ENCODE data around the gene RUSF1. TPM values are rescaled to one million over a fixed set of nuclear protein-coding genes. Genes with fewer than 3 reads are reported as not detected.

Gene RUSF1
- total RNA-seq, 1 donor from 2014 or later, result 34.5 TPM

- DNase-seq, result no peak
Measured at GRCh38 chr16:31467151-31467773, 40.9 kb downstream of the RUSF1 start.

- no peak for DNase-seq
Measured at GRCh38 chr16:31466381-31466841, 41.8 kb downstream of the RUSF1 start.

- no peak for DNase-seq
Measured at GRCh38 chr16:31465788-31466370, 42.3 kb downstream of the RUSF1 start.

- no peak for DNase-seq
Measured at GRCh38 chr16:31464781-31465260, 43.4 kb downstream of the RUSF1 start.

- no peak for DNase-seq
Measured at GRCh38 chr16:31464348-31464769, 43.8 kb downstream of the RUSF1 start.

GRCh38 chr16:31461921-31462804 lies 46.0 kb downstream of the RUSF1 start:
- no peak for DNase-seq

GRCh38 chr16:31461201-31461920 lies 46.8 kb downstream of the RUSF1 start:
- no peak for DNase-seq

GRCh38 chr16:31460582-31461002 lies 47.6 kb downstream of the RUSF1 start:
- no peak for DNase-seq

- peak; percentile 99 for DNase-seq
Measured at GRCh38 chr16:31459687-31460581, 48.3 kb downstream of the RUSF1 start.

GRCh38 chr16:31458844-31459686 lies 49.1 kb downstream of the RUSF1 start, which contains the start of gene ARMC5:
Gene ARMC5 (plus strand): TSS chr16:31459501. CDS start chr16:31459525, 24 bp downstream.
- DNase-seq, result peak; percentile 95

- DNase-seq, result no peak
Measured at GRCh38 chr16:31458073-31458843, 49.9 kb downstream of the RUSF1 start.

- no peak for DNase-seq
Measured at GRCh38 chr16:31456988-31457360, 51.2 kb downstream of the RUSF1 start.

GRCh38 chr16:31455601-31456314 lies 52.4 kb downstream of the RUSF1 start:
- DNase-seq, result no peak

- no peak for DNase-seq
Measured at GRCh38 chr16:31453255-31454204, 54.7 kb downstream of the RUSF1 start.

GRCh38 chr16:31452631-31453106 lies 55.5 kb downstream of the RUSF1 start:
- no peak for DNase-seq

GRCh38 chr16:31451681-31452351 lies 56.4 kb downstream of the RUSF1 start:
- no peak for DNase-seq

GRCh38 chr16:31451201-31451600 lies 57.0 kb downstream of the RUSF1 start:
- no peak for DNase-seq
